ENCODE data around the gene WIZ.
"Not testable (repeated sequence)": the region's sequence is repeated elsewhere in the genome, so short reads cannot be mapped to it uniquely, and the experiment has no call there.

The WIZ gene

DNA sequence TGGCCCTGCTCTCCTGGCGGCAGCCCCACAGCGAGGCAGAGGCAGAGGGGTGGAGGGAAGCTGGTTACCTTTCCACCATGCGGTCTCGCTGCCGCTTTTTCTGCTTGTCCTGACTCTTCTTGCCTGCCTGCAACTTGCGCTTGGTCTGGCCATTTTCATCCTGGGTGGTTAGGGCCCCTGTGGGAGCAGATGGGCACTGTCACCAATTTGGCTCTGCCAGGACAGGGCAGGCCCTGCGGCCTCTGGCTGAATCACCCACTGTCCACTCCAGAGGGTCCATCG, 50.6 kb downstream of the WIZ start:
- no peak for TF ChIP-seq CTCF (conservative IDR thresholded peaks at IDR 0.05; ENCODE audit: low read depth, low read length)
- no peak overlapping the region for H3K4me3 ChIP-seq (ENCODE audit: low read length)

GRCh38 chr19:15398501-15399233, 51.1 kb downstream of the WIZ start:
- TF ChIP-seq CTCF (conservative IDR thresholded peaks at IDR 0.05; ENCODE audit: low read depth, low read length), result no peak
- no peak for DNase-seq (ENCODE audit: low read depth)
- no peak overlapping the region for H3K4me3 ChIP-seq (ENCODE audit: low read length)

More for the DNA sequence above, 50.6 kb downstream of the WIZ start:
- no peak for DNase-seq (ENCODE audit: low read depth)

GRCh38 chr19:15397782-15398181, 52.0 kb downstream of the WIZ start:
- H3K4me3 ChIP-seq (ENCODE audit: low read length), result no peak overlapping the region
- no peak for TF ChIP-seq CTCF (conservative IDR thresholded peaks at IDR 0.05; ENCODE audit: low read depth, low read length)
- DNase-seq (ENCODE audit: low read depth), result no peak

DNA sequence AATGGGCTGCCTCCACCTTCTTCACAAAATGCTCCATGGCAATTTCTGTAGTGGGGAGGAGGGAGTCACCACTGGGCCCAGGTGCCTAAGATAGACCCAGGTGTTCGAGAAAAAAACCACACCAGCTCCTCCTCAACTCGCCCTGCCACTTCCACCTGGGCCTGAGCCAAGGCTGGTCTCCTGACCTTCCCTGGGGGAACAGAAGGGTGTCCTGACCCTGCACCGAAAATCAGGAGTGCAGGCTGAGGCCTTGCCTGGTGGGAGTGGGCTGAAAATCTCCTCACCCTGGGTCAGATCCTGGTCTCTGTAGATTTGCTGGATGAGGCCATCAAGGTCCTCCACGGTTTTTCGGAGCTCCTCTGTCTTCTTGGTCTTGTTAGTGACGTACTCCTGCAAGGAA, 52.5 kb downstream of the WIZ start:
- H3K4me3 ChIP-seq (ENCODE audit: low read length), result no peak overlapping the region
- no peak for DNase-seq (ENCODE audit: low read depth)
- no peak for TF ChIP-seq CTCF (conservative IDR thresholded peaks at IDR 0.05; ENCODE audit: low read depth, low read length)

DNA sequence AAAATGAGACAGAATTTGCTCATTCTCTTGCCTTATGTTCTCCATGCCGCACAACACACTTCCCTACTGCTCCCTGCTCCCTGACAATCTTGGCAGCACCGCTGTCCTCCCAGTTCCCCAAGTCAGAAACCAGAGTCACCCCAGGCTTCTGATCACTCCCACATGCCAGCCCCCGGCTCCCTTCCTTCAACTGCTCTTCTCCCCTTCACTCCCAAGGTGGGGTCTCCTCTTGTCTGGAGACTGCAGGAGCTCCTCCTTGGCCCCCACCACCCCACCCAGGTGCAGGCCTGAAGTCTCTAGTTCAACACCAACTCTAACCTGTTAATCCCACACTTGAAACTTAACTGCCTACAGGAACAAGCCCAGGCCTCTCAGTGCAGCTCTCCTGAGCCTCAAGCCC, 53.3 kb downstream of the WIZ start:
- H3K4me3 ChIP-seq (ENCODE audit: low read length), result no peak overlapping the region
- no peak for DNase-seq (ENCODE audit: low read depth)
- TF ChIP-seq CTCF (conservative IDR thresholded peaks at IDR 0.05; ENCODE audit: low read depth, low read length), result no peak

DNA sequence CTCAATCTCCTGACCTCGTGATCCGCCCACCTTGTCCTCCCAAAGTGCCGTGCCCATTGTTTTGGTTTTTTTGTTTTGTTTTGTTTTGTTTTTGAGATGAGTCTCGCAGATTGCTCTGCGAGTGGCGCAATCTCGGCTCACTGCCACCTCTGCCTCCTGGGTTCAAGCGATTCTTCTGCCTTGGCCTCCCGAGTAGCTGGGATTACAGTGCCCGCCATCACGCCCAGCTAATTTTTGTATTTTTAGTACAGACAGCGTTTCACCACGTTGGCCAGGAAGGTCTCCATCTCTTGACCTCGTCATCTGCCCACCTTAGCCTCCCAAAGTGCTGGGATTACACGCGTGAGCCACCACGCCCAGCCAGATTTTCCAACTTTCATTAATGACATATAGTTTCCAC, 54.5 kb downstream of the WIZ start:
- H3K4me3 ChIP-seq (ENCODE audit: low read length); DNase-seq (ENCODE audit: low read depth): not testable (repeated sequence)

- TF ChIP-seq CTCF (conservative IDR thresholded peaks at IDR 0.05; ENCODE audit: low read depth, low read length), result no peak
- H3K4me3 ChIP-seq (ENCODE audit: low read length), result no peak overlapping the region
- no peak for DNase-seq (ENCODE audit: low read depth)
Observed at GRCh38 chr19:15394426-15394825, 55.3 kb downstream of the WIZ start.

- no peak for DNase-seq (ENCODE audit: low read depth)
- TF ChIP-seq CTCF (conservative IDR thresholded peaks at IDR 0.05; ENCODE audit: low read depth, low read length), result no peak
- H3K4me3 ChIP-seq (ENCODE audit: low read length), result no peak overlapping the region
Observed at GRCh38 chr19:15393963-15394362, 55.8 kb downstream of the WIZ start.
